Testis (tissue), 2 donors: Measurements from ENCODE around the gene ZNF628.

Experiments
- POLR2A ChIP-seq: fragments of 450-650 bp; IDR thresholded peaks from one replicate; pipeline ENCODE4 v1.6.1; 2017; ENCODE audit warnings: antibody characterized with exemption, mild to moderate bottlenecking, moderate library complexity
- TF ChIP-seq, protein P1 (sequence below), 3 experiments: fragments of 450-650 bp in 2 of 3; fragments of 200-600 bp in 1 of 3; sonication (generic) in 1 of 3; IDR thresholded peaks; one replicate each; pipeline ENCODE4 v1.5.1; 2016 to 2019; ENCODE audit warnings: antibody characterized with exemption in 3 of 3, mild to moderate bottlenecking in 2 of 3, moderate library complexity in 1 of 3

DNA sequence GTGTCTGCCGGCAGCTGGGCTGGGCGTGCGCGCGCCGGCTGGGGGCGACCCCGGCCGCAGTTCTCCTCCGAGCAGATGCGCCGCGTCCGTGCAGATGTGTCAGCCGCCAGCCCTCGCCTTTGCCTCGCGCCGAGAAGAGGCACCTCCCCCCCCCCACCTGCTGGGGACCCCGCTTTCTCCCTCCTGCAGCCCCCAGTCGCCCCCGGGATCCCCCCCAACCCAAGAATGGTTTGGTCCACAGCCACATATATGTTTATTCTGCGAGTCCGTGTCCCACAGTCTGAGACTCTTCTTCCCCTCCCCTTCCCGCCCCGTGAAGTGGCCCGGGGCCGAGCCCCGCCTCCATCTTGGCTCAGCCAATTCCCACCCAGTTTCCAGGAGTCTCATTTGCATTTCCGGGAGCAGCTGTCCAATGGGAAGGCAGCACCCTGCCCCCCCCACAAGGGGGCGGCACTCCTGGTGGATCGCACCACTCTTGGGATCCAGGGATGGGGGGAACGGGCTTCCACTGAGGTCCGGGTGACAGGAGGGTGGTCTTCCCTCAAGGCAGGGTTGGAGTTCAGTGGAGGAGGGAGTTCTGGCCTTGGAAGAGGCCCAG is 23.6 kb upstream of the ZNF628 start:
- TF ChIP-seq, protein P1, sequence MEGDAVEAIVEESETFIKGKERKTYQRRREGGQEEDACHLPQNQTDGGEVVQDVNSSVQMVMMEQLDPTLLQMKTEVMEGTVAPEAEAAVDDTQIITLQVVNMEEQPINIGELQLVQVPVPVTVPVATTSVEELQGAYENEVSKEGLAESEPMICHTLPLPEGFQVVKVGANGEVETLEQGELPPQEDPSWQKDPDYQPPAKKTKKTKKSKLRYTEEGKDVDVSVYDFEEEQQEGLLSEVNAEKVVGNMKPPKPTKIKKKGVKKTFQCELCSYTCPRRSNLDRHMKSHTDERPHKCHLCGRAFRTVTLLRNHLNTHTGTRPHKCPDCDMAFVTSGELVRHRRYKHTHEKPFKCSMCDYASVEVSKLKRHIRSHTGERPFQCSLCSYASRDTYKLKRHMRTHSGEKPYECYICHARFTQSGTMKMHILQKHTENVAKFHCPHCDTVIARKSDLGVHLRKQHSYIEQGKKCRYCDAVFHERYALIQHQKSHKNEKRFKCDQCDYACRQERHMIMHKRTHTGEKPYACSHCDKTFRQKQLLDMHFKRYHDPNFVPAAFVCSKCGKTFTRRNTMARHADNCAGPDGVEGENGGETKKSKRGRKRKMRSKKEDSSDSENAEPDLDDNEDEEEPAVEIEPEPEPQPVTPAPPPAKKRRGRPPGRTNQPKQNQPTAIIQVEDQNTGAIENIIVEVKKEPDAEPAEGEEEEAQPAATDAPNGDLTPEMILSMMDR (IDR thresholded peaks at IDR 0.05), result peak in 1 of 3 experiments; percentile 9
- no peak for TF ChIP-seq POLR2A
